GM13976 (cell line): Measurements from ENCODE around the gene HIP1R.

Experiments used
- DNase-seq: peaks from one replicate; pipeline ENCODE4 v3.0.0; 2012; ENCODE audit warnings: low spot score
- CTCF ChIP-seq: IDR thresholded peaks from 2 replicates; pipeline ENCODE4 v1.5.1; 2012; ENCODE audit warnings: borderline replicate concordance, mild to moderate bottlenecking; ENCODE audit not compliant: insufficient read depth; ENCODE audit errors: extremely low read depth, missing control alignments, control extremely low read depth
- in situ Hi-C: fragments of 300-500 bp; cut with MboI; formaldehyde crosslinking; loops from one replicate; pipeline ENCODE4 v1.12.0; 2022; ENCODE audit warnings: low sequenced_read_pairs, mixed read lengths, inconsistent platforms; ENCODE audit not compliant: unreplicated experiment

Gene HIP1R

GRCh38 chr12:122830517-122831214, 4.6 kb upstream of the HIP1R start:
- in situ Hi-C loops = no loop called here
- DNase-seq = no peak
- TF ChIP-seq CTCF = no peak

GRCh38 chr12:122834104-122834920, 945 bp upstream of the HIP1R start:
- DNase-seq = no peak
- no peak for TF ChIP-seq CTCF
- in situ Hi-C loops = no loop called here

- peak; percentile 82 for DNase-seq
- in situ Hi-C loops = no loop called here
- peak; percentile 19 for TF ChIP-seq CTCF
Observed at GRCh38 chr12:122835750-122836026, 431 bp downstream of the HIP1R start.

GRCh38 chr12:122836027-122836921, 1.0 kb downstream of the HIP1R start:
- no peak for TF ChIP-seq CTCF
- DNase-seq = peak; percentile 81
- in situ Hi-C loops = no loop called here

- in situ Hi-C loops = no loop called here
- no peak for TF ChIP-seq CTCF
- no peak for DNase-seq
Observed at GRCh38 chr12:122837306-122838265, 2.3 kb downstream of the HIP1R start.
